ES-I3 (cell line): Measurements from ENCODE around the gene PLXDC1.

Experiments used
- H3K36me3 ChIP-seq: 2 replicates; pipeline ENCODE4 v1.6.1; 2013; ENCODE audit warnings: mild to moderate bottlenecking, low read length, control low read depth, moderate library complexity; ENCODE audit not compliant: insufficient read depth
- H3K4me1 ChIP-seq: 2 replicates; pipeline ENCODE4 v1.6.1; 2013; ENCODE audit warnings: mild to moderate bottlenecking, control low read depth, low read length; ENCODE audit not compliant: insufficient read depth
- H3K9ac ChIP-seq: 2 replicates; pipeline ENCODE4 v1.6.1; 2013; ENCODE audit warnings: low read depth, mild to moderate bottlenecking, low read length, moderate library complexity
- H3K9me3 ChIP-seq: 2 replicates; pipeline ENCODE4 v1.6.1; 2013; ENCODE audit warnings: mild to moderate bottlenecking, low read length, moderate library complexity; ENCODE audit not compliant: control insufficient read depth, insufficient read depth

PLXDC1 gene

GRCh38 chr17:39151150-39151942, at the start of gene PLXDC1:
TSS of gene PLXDC1 (minus strand) at chr17:39151637. CDS start at chr17:39151437, 200 bp downstream.
- H3K4me1 ChIP-seq = no peaks in the 10 kb centered on the region; the same call in 1 of the 2 replicates
- H3K9me3 ChIP-seq = no peaks in the 10 kb centered on the region
- no peaks in the 10 kb centered on the region for H3K36me3 ChIP-seq
- peak within 1 kb of the TSS; percentile 96; the same call in 1 of the 2 replicates for H3K9ac ChIP-seq

DNA sequence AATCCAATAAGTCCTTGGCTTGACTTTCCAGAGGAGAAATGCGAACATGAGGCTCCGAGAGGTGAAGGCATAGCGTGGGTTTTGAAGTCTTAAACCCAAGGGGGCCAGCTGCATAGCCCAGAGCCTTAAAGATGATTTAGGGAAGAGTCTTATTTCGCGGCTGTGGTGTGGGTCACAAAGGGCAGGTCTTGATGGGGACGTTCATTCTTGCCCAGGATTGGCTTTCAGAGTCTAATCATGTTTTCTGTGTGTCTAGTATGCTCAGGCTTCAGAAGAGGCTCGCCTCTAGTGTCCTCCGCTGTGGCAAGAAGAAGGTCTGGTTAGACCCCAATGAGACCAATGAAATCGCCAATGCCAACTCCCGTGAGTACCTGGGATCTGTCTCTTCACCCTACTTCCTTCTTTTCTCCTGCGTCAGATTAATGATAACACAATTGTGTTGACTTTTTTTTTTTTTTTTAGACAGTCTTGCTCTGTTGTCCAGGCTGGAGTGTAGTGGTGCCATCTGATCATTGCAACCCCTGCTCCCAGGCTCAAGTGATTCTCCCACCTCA, 49.6 kb upstream of the PLXDC1 start:
- Histone ChIP-seq H3K9me3 (no peaks in the 10 kb centered on the region), H3K9ac (peak overlapping the region; percentile 80), H3K4me1 (peaks cover 8% of the 10 kb centered on the region; the same call in 1 of the 2 replicates), H3K36me3 (peaks cover 24% of the 10 kb centered on the region)

GRCh38 chr17:39200070-39200879, 48.8 kb upstream of the PLXDC1 start, which contains the start of gene RPL19:
TSS of gene RPL19 (plus strand) at chr17:39200283. CDS start at chr17:39200345, 62 bp downstream.
- peaks cover 24% of the 10 kb centered on the region for H3K36me3 ChIP-seq
- H3K4me1 ChIP-seq = peaks cover 16% of the 10 kb centered on the region
- H3K9ac ChIP-seq = peak within 1 kb of the TSS; percentile 80

DNA sequence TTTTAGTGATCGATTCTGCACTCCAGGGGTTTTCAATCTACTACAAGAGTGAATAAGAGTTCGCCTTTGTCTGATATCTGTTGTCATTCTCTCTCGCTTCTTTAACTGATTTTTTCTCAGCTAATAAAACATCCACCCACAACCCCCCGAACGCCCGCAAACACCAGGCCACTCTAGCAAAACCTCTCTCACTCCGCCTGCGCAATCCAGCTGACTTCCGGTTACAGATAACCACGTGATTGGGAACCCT, 48.3 kb upstream of the PLXDC1 start:
- Histone ChIP-seq H3K36me3 (peaks cover 24% of the 10 kb centered on the region), H3K9ac (peak overlapping the region; percentile 80), H3K9me3 (no peaks in the 10 kb centered on the region), H3K4me1 (peaks cover 18% of the 10 kb centered on the region)

More at GRCh38 chr17:39200070-39200879, 48.8 kb upstream of the PLXDC1 start, which contains the start of gene RPL19:
- H3K9me3 ChIP-seq = no peaks in the 10 kb centered on the region

DNA sequence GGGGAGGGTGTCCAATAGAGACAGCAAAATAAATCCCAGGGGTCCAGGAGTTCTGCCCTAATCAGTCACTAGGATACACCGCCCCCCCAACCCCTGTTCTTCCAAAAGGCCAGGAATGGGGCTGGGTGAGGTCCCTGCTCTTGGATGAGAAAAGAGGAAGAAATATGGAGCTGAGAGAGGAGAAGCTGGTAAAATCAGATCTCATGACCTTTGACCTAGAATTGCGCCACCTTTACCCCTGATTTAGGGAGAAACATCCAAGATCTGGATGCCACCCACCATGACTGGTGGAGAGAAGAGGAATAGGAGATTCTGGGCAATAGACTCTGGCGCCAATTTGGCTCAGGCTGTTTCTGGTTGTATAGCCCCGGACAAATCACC, 46.7 kb upstream of the PLXDC1 start:
- Histone ChIP-seq H3K9ac (peak overlapping the region; percentile 90; the same call in 1 of the 2 replicates), H3K9me3 (no peaks in the 10 kb centered on the region), H3K4me1 (peaks cover 18% of the 10 kb centered on the region), H3K36me3 (peaks cover 18% of the 10 kb centered on the region)

DNA sequence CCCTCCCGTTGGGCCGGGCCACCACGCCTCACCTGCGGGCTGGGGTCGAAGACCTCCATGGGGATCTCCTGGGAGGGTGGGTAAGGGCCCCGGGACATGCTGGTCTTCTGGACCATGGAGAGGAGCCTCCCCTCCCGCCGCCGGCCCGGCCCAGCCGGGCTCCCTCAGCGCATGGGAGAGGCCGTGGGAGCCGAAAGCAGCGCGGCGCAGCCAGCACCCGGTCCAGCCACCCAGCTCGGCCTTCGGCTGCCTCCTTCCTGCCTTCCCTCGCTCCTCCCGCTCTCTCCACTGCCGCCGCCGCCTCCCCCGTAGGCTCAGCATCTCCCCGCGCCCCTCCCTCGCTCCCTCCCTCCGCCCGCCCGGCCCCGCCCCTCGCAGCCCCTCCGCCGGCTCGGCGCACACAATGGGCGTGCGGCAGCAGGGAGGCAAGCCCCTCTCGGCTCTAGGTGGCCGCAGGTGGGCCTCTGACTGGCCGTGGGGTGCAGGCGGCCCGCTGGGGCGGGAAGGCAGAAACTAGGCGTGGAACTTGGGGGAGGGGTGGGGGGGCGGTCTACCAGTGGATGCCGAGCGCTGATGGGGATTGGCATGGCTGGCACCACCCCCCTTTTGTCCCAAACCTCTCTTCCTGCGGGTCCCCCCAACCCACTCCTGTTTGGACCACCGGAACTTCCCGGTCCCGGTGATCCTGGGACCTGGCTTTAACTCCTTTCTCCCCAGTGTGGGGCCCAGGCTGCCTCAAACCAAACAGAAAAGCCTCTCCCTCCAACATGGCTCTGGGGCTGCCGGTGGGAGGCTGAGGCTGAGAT, 46.1 kb upstream of the PLXDC1 start, which contains the start of gene CACNB1:
Gene CACNB1 (minus strand): TSS at position 290 of the 806 bp plus-strand sequence. CDS start 174 bp downstream, at position 116.
- H3K4me1 ChIP-seq = peaks cover 18% of the 10 kb centered on the region
- H3K9me3 ChIP-seq = no peaks in the 10 kb centered on the region
- H3K36me3 ChIP-seq = peaks cover 16% of the 10 kb centered on the region
- peak within 1 kb of the TSS; percentile 90 for H3K9ac ChIP-seq

GRCh38 chr17:39196808-39197291, 45.4 kb upstream of the PLXDC1 start:
- Histone ChIP-seq H3K9ac (peak overlapping the region; percentile 90; the same call in 1 of the 2 replicates), H3K9me3 (no peaks in the 10 kb centered on the region), H3K36me3 (peaks cover 10% of the 10 kb centered on the region), H3K4me1 (peaks cover 18% of the 10 kb centered on the region)

DNA sequence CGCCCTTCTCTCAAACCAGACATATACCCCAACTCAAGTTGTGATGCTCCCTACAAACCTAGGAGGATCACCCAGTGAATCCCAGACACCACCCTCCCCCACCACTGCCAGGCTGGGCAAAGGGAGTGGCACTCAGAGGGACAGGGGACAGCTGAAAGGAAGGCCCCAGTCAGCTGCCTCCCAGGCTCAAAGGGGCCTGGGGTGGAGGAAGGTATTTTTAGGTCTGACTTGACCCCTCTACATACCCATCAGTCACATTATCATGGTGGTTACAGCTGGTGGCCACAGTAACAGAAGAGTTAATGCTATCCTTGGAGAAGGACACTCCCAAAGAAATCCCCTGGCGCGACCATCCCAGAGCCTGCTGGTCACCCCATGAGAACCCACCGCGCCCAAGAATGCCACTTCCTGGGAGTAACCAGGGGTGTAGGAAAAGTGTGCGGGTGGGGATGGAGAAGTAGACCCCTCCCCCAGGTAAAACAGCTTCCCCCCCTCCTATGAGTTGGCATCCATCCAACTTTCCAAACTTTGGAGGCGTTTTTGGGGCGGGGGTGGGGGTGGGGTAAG, 44.9 kb upstream of the PLXDC1 start:
- H3K9ac ChIP-seq = peak overlapping the region; percentile 90
- no peaks in the 10 kb centered on the region for H3K9me3 ChIP-seq
- peaks cover 9% of the 10 kb centered on the region; the same call in 1 of the 2 replicates for H3K36me3 ChIP-seq
- peaks cover 18% of the 10 kb centered on the region for H3K4me1 ChIP-seq

DNA sequence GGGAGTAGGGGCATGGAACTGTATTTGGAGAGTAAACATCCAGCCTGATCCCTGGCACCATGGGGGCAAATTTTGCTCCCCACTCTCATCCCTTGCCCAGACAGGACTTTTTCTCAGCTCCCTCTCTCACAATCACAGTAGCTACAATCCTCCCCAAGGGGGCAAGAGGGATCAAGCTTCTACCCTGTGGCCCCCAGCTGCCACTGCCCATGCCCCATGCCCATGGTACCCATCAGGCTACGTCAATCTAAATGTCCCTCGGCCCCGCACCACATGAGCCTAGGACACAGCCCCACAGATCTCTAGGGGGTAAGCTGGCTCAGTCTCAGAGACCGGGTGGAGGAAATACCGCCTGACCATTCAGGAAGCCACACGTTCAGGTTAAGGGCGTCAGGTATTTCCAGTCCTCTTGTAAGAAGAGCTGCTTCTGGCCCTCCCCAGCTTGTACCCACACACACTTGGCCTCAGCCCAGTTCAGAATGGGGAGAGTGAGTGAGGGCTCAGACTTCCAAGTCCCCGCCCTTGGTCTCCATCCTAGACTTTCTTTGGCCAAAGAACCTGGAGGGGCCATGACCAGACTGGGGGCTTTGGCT, 44.2 kb upstream of the PLXDC1 start:
- Histone ChIP-seq H3K9ac (peak overlapping the region; percentile 90; the same call in 1 of the 2 replicates), H3K9me3 (no peaks in the 10 kb centered on the region), H3K36me3 (peaks cover 2% of the 10 kb centered on the region; the same call in 1 of the 2 replicates), H3K4me1 (peaks cover 14% of the 10 kb centered on the region)

- peaks cover 14% of the 10 kb centered on the region for H3K4me1 ChIP-seq
- H3K36me3 ChIP-seq = peaks cover 2% of the 10 kb centered on the region; the same call in 1 of the 2 replicates
- H3K9ac ChIP-seq = peak overlapping the region; percentile 90
- no peaks in the 10 kb centered on the region for H3K9me3 ChIP-seq
These were observed 43.6 kb upstream of the PLXDC1 start for GRCh38 chr17:39194985-39195524.

DNA sequence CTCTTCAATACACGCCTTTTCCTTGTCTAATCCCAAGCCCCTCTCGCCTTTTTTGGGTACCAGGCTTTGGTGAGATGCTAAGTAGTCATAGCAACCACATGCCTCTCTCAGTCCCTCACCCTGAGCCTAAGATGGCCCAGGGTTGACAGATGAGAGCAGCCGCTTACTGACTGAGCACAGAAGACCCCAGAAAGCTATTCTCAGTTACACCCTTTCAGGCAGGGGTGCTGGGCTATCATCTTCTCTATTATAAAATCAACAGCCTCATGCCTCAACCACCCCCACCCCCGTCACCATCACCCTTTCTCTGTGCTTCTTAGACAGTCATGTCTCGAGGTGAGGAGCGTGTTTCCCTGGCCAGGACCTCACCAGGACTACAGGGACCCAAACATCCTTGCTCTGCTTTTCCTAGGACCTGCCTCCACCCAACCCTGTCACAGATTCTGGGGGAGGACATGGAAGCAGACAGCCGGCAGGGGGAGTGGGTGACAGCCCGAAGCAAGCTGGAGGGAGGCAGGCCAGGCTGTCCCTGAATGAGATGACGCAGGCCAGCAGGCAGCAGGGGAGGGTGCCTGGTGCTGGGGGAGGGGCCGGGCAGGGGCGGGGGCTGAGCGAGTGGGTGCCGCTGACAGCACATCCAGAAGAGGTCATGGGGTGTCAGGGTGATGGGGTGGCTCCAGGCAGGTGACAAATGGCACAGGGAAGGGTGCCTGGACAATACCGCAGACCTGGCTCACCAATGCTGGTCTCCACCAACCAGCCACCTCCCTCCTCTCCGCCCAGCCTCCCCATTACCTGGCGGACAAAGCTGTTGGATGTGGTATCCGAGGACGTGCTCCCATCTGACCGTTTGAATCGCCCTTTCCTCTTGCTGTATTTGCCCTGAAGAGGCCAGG, 42.9 kb upstream of the PLXDC1 start:
- Histone ChIP-seq H3K9ac (peak overlapping the region; percentile 90), H3K36me3 (peaks cover 2% of the 10 kb centered on the region; the same call in 1 of the 2 replicates), H3K9me3 (no peaks in the 10 kb centered on the region), H3K4me1 (peaks cover 14% of the 10 kb centered on the region)

- Histone ChIP-seq H3K36me3 (peaks cover 2% of the 10 kb centered on the region; the same call in 1 of the 2 replicates), H3K9me3 (no peaks in the 10 kb centered on the region), H3K9ac (no peak overlapping the region), H3K4me1 (peaks cover 14% of the 10 kb centered on the region)
These were observed 41.9 kb upstream of the PLXDC1 start for GRCh38 chr17:39193346-39193745.
